ENCODE results near the gene TBX10. TPM values are rescaled to one million over a fixed set of nuclear protein-coding genes. Genes with fewer than 3 reads are reported as not detected.
"Not testable (repeated sequence)": the region's sequence is repeated elsewhere in the genome, so short reads cannot be mapped to it uniquely, and the experiment has no call there.

Gene TBX10
- total RNA-seq, 1 donor from 2014 or later: not detected

DNA sequence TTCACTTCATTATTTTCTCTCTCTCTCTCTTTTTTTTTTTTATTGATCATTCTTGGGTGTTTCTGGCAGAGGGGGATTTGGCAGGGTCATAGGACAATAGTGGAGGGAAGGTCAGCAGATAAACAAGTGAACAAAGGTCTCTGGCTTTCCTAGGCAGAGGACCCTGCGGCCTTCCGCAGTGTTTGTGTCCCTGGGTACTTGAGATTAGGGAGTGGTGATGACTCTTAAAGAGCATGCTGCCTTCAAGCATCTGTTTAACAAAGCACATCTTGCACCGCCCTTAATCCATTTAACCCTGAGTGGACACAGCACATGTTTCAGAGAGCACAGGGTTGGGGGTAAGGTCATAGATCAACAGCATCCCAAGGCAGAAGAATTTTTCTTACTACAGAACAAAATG lies 42.1 kb downstream of the TBX10 start:
- not testable (repeated sequence) for H4K20me1 ChIP-seq (ENCODE audit: insufficient read depth, low read length); H3K27ac ChIP-seq (ENCODE audit: low read depth, low read length); H3K4me1 ChIP-seq (ENCODE audit: insufficient read depth, low read length); FAIRE-seq; H3K4me3 ChIP-seq (ENCODE audit: insufficient read depth, low read depth, low read length); H3K4me3 Mint-ChIP-seq (ENCODE audit: unreplicated experiment); H3K4me2 ChIP-seq (ENCODE audit: low read length); H3K9me3 ChIP-seq (ENCODE audit: insufficient read depth, low read depth, low read length); H3K27me3 ChIP-seq (ENCODE audit: insufficient read depth, low read length); H3K36me3 ChIP-seq (ENCODE audit: insufficient read depth, low read length); H3K9ac ChIP-seq (ENCODE audit: low read length); H3K79me2 ChIP-seq (ENCODE audit: insufficient read depth, low read length); H3K9me3 Mint-ChIP-seq (ENCODE audit: unreplicated experiment); H3K4me1 Mint-ChIP-seq (ENCODE audit: low read depth, unreplicated experiment); H3K27me3 Mint-ChIP-seq (ENCODE audit: low read depth, unreplicated experiment); H2AFZ ChIP-seq (ENCODE audit: low read depth, low read length); DNase-seq (ENCODE audit: low read depth); H3K27ac Mint-ChIP-seq (ENCODE audit: unreplicated experiment); H3K36me3 Mint-ChIP-seq (ENCODE audit: low read depth, unreplicated experiment)

GRCh38 chr11:67596753-67597300 lies 42.7 kb downstream of the TBX10 start:
- TF ChIP-seq EZH2 (IDR thresholded peaks at IDR 0.05; ENCODE audit: insufficient read depth, low read length): no peak
- TF ChIP-seq, protein P1, sequence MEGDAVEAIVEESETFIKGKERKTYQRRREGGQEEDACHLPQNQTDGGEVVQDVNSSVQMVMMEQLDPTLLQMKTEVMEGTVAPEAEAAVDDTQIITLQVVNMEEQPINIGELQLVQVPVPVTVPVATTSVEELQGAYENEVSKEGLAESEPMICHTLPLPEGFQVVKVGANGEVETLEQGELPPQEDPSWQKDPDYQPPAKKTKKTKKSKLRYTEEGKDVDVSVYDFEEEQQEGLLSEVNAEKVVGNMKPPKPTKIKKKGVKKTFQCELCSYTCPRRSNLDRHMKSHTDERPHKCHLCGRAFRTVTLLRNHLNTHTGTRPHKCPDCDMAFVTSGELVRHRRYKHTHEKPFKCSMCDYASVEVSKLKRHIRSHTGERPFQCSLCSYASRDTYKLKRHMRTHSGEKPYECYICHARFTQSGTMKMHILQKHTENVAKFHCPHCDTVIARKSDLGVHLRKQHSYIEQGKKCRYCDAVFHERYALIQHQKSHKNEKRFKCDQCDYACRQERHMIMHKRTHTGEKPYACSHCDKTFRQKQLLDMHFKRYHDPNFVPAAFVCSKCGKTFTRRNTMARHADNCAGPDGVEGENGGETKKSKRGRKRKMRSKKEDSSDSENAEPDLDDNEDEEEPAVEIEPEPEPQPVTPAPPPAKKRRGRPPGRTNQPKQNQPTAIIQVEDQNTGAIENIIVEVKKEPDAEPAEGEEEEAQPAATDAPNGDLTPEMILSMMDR (IDR thresholded peaks at IDR 0.05; ENCODE audit: insufficient read depth, low read depth, low read length): no peak
- H2AFZ ChIP-seq (ENCODE audit: low read depth, low read length): no peak overlapping the region
- H3K9me3 Mint-ChIP-seq (ENCODE audit: unreplicated experiment): no peaks in the 10 kb centered on the region
- H3K79me2 ChIP-seq (ENCODE audit: insufficient read depth, low read length): no peaks in the 10 kb centered on the region
- H4K20me1 ChIP-seq (ENCODE audit: insufficient read depth, low read length): no peaks in the 10 kb centered on the region
- no peaks in the 10 kb centered on the region for H3K36me3 ChIP-seq (ENCODE audit: insufficient read depth, low read length)
- no peaks in the 10 kb centered on the region for H3K9me3 ChIP-seq (ENCODE audit: insufficient read depth, low read depth, low read length)
- H3K27ac Mint-ChIP-seq (ENCODE audit: unreplicated experiment): no peak overlapping the region
- peaks cover 5% of the 10 kb centered on the region for H3K27me3 ChIP-seq (ENCODE audit: insufficient read depth, low read length)
- no peaks in the 10 kb centered on the region for H3K36me3 Mint-ChIP-seq (ENCODE audit: low read depth, unreplicated experiment)
- H3K9ac ChIP-seq (ENCODE audit: low read length): no peak overlapping the region
- H3K4me1 Mint-ChIP-seq (ENCODE audit: low read depth, unreplicated experiment): no peaks in the 10 kb centered on the region
- H3K27ac ChIP-seq (ENCODE audit: low read depth, low read length): no peak overlapping the region
- no peak overlapping the region for H3K4me3 ChIP-seq (ENCODE audit: insufficient read depth, low read depth, low read length)
- H3K4me1 ChIP-seq (ENCODE audit: insufficient read depth, low read length): no peaks in the 10 kb centered on the region
- DNase-seq (ENCODE audit: low read depth) (no peak), FAIRE-seq (no peak)
- peaks cover 2% of the 10 kb centered on the region for H3K27me3 Mint-ChIP-seq (ENCODE audit: low read depth, unreplicated experiment)
- no peak overlapping the region for H3K4me2 ChIP-seq (ENCODE audit: low read length)
- H3K4me3 Mint-ChIP-seq (ENCODE audit: unreplicated experiment): no peak overlapping the region

DNA sequence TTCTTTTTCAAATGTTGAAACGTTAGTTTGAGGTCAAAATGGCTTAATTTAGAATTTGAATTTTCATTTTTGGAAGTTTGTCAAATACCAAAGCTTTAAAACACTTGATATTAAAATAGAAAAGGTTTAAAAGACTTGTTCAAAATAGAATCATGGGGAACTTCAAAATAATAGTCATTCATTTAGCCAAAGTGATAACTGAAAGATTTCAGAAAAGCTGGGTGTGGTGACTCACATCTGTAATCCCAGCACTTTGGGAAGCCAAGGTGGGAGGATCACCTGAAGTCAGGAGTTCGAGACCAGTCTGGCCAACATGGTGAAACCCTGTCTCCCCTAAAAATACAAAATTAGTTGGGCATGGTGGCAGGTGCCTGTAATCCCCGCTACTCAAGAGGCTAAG lies 45.1 kb downstream of the TBX10 start:
- no peak overlapping the region for H3K27ac Mint-ChIP-seq (ENCODE audit: unreplicated experiment)
- FAIRE-seq: no peak

More for the DNA sequence above, 45.1 kb downstream of the TBX10 start:
- DNase-seq (ENCODE audit: low read depth): no peak
- no peak overlapping the region for H3K4me3 Mint-ChIP-seq (ENCODE audit: unreplicated experiment)
- no peaks in the 10 kb centered on the region for H3K79me2 ChIP-seq (ENCODE audit: insufficient read depth, low read length)
- no peaks in the 10 kb centered on the region for H4K20me1 ChIP-seq (ENCODE audit: insufficient read depth, low read length)
- no peaks in the 10 kb centered on the region for H3K9me3 ChIP-seq (ENCODE audit: insufficient read depth, low read depth, low read length)
- H3K4me2 ChIP-seq (ENCODE audit: low read length): no peak overlapping the region
- peaks cover 2% of the 10 kb centered on the region for H3K27me3 Mint-ChIP-seq (ENCODE audit: low read depth, unreplicated experiment)
- no peaks in the 10 kb centered on the region for H3K36me3 ChIP-seq (ENCODE audit: insufficient read depth, low read length)
- no peaks in the 10 kb centered on the region for H3K4me1 ChIP-seq (ENCODE audit: insufficient read depth, low read length)
- H3K4me1 Mint-ChIP-seq (ENCODE audit: low read depth, unreplicated experiment): no peaks in the 10 kb centered on the region
- H3K36me3 Mint-ChIP-seq (ENCODE audit: low read depth, unreplicated experiment): no peaks in the 10 kb centered on the region
- no peak overlapping the region for H3K4me3 ChIP-seq (ENCODE audit: insufficient read depth, low read depth, low read length)
- H3K9me3 Mint-ChIP-seq (ENCODE audit: unreplicated experiment): no peaks in the 10 kb centered on the region
- TF ChIP-seq, protein P1 (IDR thresholded peaks at IDR 0.05; ENCODE audit: insufficient read depth, low read depth, low read length): no peak
- TF ChIP-seq EZH2 (IDR thresholded peaks at IDR 0.05; ENCODE audit: insufficient read depth, low read length): no peak
- no peak overlapping the region for H3K9ac ChIP-seq (ENCODE audit: low read length)
- no peak overlapping the region for H3K27ac ChIP-seq (ENCODE audit: low read depth, low read length)
- no peaks in the 10 kb centered on the region for H3K27me3 ChIP-seq (ENCODE audit: insufficient read depth, low read length)
- no peak overlapping the region for H2AFZ ChIP-seq (ENCODE audit: low read depth, low read length)
